Stimulated activated naive CD4-positive, alpha-beta T cell (primary cell): ENCODE results near the gene PCDHA6.
"Not testable (repeated sequence)": the region's sequence is repeated elsewhere in the genome, so short reads cannot be mapped to it uniquely, and the experiment has no call there.

Experiments used
- DNase-seq, 6 experiments: peaks; one replicate each; lab custom pipeline; 2025; lab: John Stamatoyannopoulos, UW

The PCDHA6 gene

GRCh38 chr5:140827704-140828361 is at the start of gene PCDHA6:
PCDHA6 (plus strand) TSS chr5:140827960; CDS start chr5:140828092, 132 bp downstream.
- no peak for DNase-seq

DNA sequence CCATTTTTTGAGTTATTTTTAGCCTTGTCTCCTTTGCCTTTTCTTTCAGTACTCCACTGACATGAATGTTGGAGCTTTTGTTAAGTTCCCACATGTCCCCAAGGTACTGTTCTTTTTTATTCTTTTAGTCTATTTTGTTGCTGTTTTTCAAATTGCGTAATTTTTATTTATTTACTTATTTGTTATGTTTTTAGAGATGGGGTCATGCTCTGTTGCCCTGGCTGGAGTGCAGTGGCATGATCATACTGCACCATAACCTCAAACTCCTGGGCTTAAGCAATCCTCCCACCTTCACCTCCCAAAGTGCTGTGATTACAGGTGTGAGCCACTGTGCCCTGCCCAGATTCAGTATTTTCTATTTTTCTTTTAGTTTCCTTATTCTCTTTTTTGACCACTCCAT is 47.2 kb upstream of the PCDHA6 start:
- no peak for DNase-seq

- no peak for DNase-seq
Measured at GRCh38 chr5:140785905-140786686, 41.7 kb upstream of the PCDHA6 start, which contains the start of gene PCDHA1. PCDHA1 (plus strand) TSS chr5:140786140.

DNA sequence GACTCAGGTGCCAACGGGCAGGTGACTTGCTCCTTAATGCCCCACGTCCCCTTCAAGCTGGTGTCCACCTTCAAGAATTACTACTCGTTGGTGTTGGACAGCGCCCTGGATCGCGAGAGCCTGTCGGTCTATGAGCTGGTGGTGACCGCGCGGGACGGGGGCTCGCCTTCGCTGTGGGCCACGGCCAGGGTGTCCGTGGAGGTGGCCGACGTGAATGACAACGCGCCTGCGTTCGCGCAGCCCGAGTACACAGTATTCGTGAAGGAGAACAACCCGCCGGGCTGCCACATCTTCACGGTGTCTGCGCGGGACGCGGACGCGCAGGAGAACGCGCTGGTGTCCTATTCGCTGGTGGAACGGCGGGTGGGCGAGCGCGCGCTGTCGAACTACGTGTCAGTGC is 40.3 kb upstream of the PCDHA6 start:
- not testable (repeated sequence) for DNase-seq

DNA sequence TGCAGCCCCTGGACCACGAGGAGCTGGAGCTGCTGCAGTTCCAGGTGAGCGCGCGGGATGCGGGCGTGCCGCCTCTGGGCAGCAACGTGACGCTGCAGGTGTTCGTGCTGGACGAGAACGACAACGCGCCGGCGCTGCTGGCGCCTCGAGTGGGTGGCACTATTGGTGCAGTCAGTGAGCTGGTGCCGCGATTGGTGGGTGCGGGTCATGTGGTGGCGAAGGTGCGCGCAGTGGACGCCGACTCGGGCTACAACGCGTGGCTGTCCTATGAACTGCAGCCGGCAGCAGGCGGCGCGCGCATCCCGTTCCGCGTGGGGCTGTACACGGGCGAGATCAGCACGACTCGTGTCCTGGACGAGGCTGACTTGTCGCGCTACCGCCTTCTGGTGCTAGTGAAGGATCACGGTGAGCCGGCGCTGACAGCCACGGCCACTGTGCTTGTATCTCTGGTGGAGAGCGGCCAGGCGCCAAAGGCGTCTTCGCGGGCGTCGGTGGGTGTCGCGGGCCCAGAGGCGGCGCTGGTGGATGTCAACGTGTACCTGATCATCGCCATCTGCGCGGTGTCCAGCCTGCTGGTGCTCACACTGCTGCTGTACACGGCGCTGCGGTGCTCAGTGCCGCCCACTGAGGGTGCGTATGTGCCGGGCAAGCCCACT is 39.8 kb upstream of the PCDHA6 start:
- not testable (repeated sequence) for DNase-seq

- no peak for DNase-seq
Measured at GRCh38 chr5:140791089-140791488, 36.7 kb upstream of the PCDHA6 start.

DNA sequence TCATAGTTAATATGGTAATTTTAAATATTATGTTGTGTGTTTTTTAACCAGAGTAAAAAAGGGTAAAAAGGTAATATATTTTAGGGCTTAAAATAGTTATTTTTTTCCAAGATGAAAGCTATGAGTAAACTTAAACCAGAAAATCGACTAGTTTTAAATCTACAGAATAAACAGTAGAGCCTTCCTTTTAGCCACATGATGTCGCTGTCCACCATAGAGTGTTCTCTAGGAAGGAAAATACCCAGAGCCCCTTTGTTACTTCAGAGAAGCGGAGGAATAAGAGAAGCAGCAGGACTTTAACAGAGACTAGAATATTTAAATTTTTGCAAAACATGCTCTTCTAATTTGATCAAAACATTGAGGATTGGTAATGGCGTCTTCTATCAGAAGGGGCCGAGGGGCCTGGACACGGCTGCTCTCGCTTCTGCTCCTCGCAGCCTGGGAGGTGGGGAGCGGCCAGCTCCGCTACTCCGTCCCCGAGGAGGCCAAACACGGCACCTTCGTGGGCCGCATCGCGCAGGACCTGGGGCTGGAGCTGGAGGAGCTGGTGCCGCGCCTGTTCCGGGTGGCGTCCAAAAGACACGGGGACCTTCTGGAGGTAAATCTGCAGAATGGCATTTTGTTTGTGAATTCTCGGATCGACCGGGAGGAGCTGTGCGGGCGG is 33.0 kb upstream of the PCDHA6 start, which contains the start of gene PCDHA2:
Gene PCDHA2 (plus strand): TSS at position 258 of the 664 bp plus-strand sequence.
- DNase-seq = no peak

GRCh38 chr5:140795259-140795641 is 32.5 kb upstream of the PCDHA6 start:
- no peak for DNase-seq

GRCh38 chr5:140796072-140796717 is 31.6 kb upstream of the PCDHA6 start:
- not testable (repeated sequence) for DNase-seq

DNA sequence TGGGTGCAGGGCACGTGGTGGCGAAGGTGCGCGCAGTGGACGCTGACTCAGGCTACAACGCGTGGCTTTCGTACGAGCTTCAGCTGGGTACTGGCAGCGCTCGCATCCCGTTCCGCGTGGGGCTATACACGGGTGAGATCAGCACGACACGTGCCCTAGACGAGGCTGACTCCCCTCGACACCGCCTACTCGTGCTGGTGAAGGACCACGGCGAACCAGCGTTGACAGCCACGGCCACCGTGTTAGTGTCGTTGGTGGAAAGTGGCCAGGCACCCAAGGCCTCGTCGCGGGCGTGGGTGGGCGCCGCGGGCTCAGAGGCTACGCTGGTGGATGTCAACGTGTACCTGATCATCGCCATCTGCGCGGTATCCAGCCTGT is 31.1 kb upstream of the PCDHA6 start:
- DNase-seq = no peak

GRCh38 chr5:140800816-140801493 is 26.8 kb upstream of the PCDHA6 start, which contains the start of gene PCDHA3:
PCDHA3 (plus strand) TSS chr5:140801057.
- DNase-seq = no peak

- DNase-seq = no peak
Measured at GRCh38 chr5:140801494-140801841, 26.3 kb upstream of the PCDHA6 start.

DNA sequence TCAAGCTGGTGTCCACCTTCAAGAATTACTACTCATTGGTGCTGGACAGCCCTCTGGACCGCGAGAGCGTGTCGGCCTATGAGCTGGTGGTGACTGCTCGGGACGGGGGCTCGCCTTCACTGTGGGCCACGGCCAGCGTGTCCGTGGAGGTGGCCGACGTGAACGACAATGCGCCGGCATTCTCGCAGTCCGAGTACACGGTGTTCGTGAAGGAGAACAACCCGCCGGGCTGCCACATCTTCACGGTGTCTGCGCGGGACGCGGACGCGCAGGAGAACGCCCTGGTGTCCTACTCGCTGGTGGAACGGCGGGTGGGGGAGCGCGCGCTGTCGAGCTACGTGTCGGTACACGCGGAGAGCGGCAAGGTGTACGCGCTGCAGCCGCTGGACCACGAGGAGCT is 25.4 kb upstream of the PCDHA6 start:
- not testable (repeated sequence) for DNase-seq

DNA sequence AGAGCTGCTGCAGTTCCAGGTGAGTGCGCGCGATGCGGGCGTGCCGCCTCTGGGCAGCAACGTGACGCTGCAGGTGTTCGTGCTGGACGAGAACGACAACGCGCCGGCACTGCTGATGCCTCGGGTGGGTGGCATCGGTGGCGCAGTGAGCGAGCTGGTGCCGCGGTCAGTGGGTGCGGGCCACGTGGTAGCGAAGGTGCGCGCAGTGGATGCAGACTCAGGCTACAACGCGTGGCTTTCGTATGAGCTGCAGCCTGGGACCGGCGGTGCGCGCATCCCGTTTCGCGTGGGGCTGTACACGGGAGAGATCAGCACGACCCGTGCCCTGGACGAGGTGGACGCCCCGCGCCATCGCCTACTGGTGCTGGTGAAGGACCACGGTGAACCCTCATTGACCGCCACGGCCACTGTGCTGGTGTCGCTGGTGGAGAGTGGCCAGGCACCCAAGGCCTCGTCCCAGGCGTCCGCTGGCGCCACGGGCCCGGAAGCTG is 24.9 kb upstream of the PCDHA6 start:
- no peak for DNase-seq

DNA sequence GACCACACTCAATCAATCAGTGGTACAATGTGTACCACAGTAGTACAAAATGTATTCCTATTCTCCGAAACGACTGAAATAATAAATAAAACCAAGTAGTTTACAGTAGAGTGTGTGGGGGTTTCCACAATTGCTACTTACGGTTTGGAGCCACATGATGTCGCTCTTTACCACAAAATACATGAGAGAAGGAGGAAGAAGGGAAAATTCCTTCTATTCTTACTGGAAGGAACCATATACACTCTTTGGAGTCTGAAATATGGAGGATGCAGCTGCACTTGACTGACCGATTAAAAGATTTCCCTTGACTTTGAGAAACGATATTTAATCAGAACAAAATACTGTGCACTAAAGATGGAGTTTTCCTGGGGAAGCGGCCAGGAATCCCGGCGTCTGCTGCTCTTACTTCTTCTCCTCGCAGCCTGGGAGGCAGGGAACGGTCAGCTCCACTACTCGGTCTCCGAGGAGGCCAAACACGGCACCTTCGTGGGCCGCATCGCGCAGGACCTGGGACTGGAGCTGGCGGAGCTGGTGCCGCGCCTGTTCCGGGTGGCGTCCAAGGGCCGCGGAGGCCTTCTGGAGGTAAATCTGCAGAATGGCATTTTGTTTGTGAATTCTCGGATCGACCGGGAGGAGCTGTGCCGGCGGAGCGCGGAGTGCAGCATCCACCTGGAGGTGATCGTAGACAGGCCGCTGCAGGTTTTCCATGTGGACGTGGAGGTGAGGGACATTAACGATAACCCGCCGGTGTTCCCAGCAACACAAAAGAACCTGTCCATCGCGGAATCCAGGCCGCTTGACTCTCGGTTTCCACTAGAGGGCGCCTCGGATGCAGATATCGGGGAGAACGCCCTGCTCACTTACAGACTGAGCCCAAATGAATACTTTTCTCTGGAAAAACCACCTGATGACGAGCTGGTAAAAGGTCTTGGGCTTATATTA is 20.7 kb upstream of the PCDHA6 start, which contains the start of gene PCDHA4:
Gene PCDHA4 (plus strand): TSS at position 235 of the 942 bp plus-strand sequence.
- no peak for DNase-seq

DNA sequence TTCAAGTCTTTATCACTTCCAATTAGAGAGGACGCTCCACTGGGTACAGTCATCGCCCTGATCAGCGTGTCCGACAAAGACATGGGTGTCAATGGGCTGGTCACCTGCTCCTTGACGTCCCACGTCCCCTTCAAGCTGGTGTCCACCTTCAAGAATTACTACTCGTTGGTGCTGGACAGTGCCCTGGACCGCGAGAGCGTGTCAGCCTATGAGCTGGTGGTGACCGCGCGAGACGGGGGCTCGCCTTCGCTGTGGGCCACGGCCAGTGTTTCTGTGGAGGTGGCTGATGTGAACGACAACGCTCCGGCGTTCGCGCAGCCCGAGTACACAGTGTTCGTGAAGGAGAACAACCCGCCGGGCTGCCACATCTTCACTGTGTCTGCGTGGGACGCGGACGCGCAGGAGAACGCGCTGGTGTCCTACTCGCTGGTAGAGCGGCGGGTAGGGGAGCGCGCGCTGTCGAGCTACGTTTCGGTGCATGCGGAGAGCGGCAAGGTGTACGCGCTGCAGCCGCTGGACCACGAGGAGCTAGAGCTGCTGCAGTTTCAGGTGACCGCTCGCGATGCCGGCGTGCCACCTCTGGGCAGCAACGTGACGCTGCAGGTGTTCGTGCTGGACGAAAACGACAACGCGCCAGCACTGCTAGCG is 19.4 kb upstream of the PCDHA6 start:
- DNase-seq = not testable (repeated sequence)

GRCh38 chr5:140808889-140809291 is 18.9 kb upstream of the PCDHA6 start:
- no peak for DNase-seq

- DNase-seq = no peak
Measured at GRCh38 chr5:140821375-140822280, 6.1 kb upstream of the PCDHA6 start, which contains the start of gene PCDHA5. PCDHA5 (plus strand) TSS chr5:140821613.
